ENCODE measurements around the gene DNAJA3.

DNA sequence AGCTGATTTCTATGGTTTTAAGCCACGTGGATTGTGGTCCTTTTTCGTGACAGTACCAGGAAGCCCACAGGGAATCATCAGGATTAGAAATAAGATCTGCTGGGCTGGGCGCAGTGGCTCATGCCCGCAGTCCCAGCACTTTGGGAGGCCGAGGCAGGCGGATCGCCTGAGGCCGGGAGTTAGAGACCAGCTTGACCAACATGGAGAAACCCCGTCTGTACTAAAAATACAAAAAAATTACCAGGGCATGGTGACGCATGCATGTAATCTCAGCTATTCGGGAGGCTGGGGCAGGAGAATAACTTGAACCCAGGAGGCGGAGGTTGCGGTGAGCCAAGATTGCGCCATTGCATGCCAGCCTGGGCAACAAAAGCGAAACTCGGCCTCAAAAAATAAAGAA lies 42.2 kb downstream of the DNAJA3 start:
- TF ChIP-seq EZH2 (optimal IDR thresholded peaks at IDR 0.05; ENCODE audit: low read depth, low read length) = no peak
- TF ChIP-seq, protein P1, sequence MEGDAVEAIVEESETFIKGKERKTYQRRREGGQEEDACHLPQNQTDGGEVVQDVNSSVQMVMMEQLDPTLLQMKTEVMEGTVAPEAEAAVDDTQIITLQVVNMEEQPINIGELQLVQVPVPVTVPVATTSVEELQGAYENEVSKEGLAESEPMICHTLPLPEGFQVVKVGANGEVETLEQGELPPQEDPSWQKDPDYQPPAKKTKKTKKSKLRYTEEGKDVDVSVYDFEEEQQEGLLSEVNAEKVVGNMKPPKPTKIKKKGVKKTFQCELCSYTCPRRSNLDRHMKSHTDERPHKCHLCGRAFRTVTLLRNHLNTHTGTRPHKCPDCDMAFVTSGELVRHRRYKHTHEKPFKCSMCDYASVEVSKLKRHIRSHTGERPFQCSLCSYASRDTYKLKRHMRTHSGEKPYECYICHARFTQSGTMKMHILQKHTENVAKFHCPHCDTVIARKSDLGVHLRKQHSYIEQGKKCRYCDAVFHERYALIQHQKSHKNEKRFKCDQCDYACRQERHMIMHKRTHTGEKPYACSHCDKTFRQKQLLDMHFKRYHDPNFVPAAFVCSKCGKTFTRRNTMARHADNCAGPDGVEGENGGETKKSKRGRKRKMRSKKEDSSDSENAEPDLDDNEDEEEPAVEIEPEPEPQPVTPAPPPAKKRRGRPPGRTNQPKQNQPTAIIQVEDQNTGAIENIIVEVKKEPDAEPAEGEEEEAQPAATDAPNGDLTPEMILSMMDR (IDR thresholded peaks at IDR 0.05; ENCODE audit: low read length) = no peak
- TF ChIP-seq EZH2phosphoT487 (IDR thresholded peaks at IDR 0.05; ENCODE audit: low read length) = no peak

Data from MM.1S (cell line).